GM21737 (cell line): Measurements from ENCODE around the gene TCEA2.
"Not testable (repeated sequence)": the region's sequence is repeated elsewhere in the genome, so short reads cannot be mapped to it uniquely, and the experiment has no call there.

Experiments
- ATAC-seq: cut with Tn5 transposase; IDR thresholded peaks from one replicate; pipeline ENCODE4 v1.9.1; 2021; ENCODE audit warnings: mild to moderate bottlenecking, moderate library complexity; ENCODE audit not compliant: unreplicated experiment

TCEA2 gene

DNA sequence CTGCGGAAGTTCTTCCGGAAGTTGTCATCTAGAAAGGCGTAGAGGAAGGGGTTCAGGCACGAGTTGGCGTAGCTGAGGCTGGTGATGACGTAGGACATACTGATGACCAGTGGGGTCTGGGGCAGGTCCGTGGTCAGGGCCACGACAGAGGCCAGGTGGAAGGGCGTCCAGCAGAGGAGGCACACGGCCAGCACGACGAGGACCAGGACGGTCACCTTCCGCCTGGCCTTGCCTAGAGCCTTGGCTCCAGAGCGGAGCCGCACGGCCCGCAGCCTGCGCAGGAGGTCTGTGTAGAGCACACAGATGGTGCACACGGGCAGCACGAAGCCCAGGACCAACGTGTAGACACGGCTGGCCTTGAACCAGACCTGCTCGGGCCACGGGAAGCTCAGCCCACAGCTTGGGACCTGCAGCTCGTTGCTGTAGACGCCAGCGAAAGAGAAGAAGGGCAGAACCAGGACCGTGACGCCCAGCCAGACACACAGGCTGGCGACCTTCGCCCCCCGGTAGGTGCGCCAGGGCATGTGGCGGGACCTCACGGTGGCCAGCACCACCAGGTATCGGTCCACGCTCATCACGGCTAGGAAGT is 42.9 kb downstream of the TCEA2 start:
- ATAC-seq: no peak

DNA sequence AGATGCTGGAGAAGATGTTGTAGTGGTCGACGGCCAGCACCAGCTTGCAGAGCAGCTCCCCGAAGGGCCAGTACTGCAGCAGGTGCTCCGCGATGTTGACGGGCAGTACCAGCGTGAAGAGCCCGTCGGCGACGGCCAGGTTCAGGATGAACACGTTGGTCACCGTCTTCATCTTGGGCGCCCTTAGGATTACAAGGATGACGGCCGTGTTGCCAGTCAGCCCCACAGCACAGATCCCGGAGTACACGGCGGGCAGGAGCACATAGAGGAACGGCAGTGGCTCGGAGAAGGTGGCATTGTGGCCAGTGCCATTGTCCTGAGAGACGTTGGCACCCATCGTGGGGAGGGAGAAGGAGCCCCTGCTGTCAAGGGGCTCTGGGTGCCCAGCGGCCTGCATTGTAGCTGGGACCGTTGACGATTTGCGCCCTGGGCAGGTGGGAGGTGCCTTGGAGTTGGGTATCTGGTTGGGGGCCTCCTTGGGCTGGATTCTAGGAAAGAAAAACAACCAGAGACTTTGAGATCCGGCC is 43.5 kb downstream of the TCEA2 start:
- ATAC-seq: no peak

DNA sequence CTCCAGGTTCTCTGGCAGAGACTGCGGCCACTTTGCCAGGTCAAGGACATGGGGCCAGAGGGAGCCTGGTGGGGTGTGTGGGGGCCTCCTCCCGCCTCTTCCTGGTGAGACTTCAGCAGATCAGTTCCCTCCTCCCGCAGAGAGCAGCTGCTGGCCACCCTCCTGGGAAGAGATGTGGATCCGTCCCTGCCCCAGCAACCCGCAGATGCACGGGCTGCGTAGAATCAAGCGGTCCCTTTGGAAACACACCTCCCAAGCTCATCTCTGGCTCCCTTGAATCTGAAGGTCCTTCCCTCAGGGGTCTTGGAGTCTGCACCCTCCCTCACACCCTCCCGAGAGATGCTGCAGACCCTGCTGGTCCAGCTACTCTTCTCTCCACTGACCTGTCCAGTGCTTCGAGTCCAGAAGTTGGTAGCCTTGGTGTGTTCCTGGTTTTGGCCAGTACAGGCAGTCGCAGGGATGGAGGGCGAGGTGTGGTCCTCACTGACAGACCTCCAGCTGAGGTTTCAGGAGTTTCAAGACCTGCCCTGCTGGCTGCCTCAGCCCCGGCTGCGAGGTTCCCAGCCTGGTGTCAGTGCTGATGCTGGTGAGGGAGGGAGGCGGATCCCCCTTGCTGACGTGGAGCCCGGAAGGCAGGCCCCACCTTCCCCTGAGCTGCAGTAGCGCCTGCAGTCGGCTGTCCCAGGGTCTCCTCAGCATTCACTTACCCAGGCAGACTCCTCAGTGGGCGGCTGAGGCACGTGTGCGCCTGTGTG is 44.2 kb downstream of the TCEA2 start, which contains the start of gene NPBWR2:
TSS of gene NPBWR2 (minus strand) at position 585 of the 755 bp plus-strand sequence. CDS start 734 bp downstream, outside the sequence.
- ATAC-seq: no peak

DNA sequence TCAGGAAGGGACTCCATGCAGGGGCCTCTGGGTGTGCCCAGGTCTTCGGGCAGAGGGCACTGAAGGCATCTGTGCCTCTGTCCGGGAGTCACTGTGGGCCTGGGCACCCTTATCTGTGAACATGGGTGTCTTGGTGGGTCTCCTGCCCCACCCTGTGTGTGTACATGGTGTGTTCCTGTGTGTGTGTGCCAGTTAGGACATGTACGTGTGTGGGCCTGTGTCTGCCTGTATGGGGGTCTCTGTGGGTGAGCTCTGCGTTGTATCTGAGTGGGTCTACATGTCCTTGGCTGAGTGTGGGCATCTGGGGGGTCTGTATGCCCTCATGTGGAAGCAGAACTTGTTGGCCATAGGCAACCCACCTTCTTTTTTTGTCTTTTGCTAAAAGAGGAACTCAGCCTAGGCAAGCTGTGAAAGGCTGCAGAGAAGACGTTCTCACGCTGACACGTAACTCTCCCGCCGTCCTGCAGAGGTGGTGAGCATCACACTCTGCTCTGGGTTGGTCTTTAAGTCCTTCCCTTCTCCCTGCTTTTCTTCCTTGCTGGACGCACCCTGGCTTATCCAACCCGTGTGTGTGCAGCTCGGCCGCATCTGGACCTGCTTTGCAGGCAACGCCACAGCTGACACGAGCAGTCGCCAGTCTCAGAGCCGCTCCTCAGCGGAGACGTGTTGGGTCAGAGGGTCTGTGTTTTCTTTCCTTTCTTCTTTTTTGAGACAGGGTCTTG is 44.9 kb downstream of the TCEA2 start:
- ATAC-seq: no peak

DNA sequence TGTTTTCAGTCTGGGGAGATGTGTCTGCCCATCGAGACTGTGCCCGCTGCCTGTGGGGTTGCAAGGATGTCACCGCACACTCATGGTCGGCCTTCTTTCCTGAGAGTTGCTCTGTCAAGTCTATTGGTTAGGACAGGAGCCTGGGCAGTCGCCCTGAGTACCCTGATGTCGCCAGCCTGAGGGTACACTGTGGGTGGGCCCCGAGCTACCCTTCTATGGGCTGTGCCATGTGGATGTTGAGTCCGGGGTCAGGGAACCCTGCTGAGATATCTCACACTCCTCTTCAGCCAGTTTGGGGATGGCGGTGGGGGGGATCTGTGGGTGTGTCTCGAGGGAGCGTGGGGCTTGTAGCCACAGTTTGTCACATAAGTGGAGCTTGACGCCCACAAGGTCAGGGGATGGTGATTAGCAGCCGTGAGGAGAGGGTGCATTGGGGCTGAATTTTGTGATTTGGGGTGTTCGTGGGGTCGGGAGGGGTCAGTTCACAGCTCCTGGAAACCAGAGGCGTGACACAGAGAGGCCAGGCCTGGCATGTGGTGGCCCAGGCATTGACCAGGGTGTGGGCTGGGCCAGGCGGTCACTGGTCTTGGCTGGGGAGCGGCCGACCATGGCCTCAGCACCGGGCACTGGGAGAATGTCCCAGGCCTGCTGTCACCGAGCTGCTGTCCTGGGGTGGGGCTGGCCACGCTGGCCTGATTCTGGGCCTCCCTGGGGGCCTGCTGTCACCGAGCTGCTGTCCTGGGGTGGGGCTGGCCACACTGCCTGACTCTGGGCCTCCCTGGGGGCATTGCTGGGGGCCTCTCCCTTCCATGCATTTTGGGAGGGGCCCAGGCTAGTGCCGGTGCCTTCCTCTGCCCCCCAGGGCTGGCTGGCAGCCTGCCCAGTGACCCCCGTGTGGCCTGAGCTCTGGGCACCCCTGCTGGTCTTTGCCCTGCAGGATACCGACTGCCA is 46.0 kb downstream of the TCEA2 start:
- no peak for ATAC-seq

DNA sequence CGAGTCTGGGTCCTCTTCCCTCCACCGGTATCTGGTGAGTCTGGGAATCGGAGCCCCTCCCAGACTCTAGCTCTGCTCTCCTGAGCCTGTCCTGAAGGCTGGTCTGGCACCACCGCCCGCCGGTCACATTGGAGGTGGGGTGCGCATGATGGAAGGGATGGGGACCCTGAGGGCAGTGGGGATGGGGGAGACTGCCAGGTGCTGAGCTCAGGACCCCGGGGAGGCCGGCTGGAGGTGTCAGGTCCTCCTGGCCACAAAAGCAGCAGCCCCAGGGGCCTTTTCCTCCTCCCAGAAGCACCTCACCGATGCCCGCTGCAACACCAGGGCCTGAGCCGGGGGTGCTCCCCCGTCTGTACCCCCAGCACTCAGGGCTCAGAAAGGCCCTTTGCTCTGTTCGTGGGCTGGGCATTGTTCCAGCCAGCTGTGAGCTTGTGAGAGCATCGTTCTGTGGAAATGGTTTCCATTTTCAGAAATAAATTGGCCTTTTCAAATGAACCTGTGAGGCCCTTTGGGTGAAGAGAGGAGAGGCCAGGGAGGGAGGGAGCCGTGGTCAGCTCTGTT is 46.9 kb downstream of the TCEA2 start:
- no peak for ATAC-seq

DNA sequence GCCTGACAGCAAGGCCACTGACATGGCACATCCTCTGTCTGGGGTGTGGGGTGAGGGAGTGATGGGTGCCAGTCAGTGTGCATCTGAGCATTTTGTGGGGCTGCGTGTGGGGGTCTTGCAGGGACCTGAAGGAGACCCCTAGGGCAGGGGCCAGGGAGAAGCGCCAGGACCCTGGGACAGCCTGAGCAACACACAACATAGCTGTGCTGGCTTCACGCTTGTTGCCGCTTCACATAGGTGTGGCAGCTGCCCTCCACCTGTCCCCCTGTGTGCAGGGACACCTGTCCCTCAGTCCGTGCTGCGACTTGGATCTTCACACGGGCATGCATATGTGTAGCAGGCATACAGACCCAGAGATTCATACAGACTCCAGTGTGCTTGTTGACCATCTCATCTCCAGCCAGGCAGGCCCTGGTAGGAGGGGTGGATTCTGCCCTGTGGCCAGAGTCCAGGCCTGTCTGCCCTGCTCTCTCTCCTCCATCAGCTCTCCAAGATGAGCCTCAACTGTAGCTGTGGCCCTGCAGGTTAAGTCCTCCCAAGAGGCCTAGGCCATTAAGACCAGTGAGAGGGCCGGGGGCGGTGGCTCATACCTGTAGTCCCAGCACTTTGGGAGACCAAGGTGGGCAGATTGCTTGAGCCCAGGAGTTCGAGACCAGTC is 47.5 kb downstream of the TCEA2 start:
- ATAC-seq: no peak

DNA sequence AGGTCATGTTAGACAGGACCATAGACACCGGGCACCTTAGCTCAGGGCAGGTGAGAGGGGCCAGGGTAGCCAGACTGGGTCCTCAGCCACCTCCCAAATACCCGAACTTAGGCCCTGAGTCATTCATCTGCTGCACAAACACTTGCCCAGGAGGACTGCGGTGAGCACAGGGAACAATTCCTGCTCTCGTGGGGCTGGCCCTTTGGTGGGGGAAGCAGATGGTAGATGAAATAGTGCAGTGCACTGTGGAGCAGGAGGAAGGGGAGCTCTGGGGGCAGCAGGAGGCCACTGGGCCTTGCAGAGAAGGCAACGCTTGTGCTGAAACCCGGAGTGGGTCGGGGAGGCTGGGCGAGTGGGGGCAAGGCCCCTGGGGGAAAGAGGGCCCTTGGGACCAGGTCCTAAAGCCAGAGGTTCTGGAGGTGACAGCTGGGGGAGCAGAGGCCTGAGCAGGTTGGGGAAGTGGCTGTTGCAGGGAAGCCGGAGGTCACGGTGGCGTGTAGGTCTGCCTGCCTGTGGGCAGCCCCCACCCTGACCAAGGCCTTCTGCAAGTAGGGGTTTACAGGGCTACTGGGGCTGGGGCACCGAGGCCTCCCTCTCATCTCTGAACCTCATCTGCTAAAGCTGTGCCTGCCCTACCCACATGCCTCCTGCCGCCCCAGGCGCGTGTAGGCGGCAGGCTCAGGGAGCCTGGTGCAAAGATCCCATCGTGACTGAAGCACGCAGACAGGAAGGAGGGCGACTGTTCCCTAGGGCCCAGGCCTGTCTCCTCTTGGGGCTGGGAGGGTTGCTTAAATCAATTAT is 49.0 kb downstream of the TCEA2 start:
- ATAC-seq: no peak

DNA sequence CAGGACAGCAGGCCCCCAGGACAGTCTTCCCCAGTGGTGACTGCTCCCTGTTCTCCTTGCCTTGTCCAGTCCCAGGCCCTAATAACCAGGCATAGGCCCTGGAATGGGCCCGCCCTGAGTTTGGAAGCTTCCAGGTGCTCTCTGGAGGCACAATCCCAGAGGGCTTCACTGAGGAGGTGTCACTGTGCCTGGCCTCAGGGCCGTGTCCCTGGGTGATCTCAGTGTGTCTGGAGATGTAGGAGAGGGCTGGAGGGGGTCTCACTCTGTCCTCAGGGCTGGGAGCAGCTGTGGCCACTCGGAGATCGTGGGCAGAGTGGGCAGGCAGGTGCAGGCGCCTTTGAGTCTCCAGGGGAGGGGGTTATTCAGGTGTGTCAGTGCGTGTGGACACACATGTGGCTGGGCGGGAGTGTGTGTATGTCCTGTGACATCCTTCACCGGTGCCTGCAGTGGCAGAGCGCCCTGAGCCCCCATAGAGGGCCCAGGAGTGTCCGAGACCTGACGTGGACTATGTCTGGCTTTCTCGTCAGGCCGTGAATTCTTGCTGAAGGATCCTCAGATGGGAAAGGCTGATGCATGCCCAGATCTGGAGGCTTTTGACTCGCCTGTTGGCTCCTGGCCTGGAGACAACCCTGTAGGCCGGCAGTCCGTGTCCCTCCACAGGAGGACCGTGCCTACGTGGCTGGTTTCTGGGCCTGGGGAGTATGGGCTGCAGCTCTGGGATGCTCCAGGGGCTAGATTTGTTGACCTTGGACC is 49.9 kb downstream of the TCEA2 start:
- no peak for ATAC-seq

DNA sequence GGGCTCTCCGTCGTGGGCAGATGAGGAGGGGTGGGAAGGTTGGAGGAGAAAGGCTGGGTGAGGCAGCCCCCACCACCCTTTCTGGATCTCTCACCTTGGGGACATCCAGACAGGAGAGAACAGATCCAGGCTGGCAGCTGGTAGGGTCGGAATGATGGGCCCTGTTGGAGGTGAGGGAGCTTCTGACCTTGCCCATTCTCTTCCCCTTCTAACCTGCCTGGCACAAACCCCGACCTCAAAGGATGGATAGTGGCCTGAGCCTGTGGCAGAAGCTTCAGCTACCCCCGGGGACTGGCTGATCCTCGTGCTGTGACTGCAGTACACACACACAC is 50.4 kb downstream of the TCEA2 start:
- no peak for ATAC-seq

DNA sequence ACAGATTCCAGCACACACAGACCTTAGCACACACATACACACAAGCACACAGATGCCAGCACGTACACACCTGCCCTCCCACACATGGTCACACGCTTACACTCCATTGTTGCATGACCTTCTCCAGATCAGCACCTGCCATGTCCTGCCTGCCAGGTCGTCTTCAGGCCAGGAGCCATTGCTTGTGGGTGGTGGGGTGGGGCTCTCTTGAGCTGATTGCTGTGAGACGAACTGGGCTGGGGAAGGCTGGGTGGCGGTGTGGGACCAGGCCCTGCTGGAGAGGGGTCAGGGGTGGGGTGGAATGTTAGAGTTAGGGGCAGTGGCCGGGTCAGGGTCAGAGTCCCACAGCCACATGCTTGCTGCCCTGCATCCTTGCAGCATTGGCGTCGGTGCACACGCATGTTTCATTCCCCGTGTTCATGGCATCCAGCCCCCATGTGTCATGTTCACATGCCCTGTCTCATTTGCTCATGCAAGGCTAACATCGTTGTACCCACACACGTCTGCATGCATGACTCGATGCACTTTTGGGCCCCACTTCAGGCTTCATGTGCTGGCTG is 50.9 kb downstream of the TCEA2 start:
- ATAC-seq: no peak

DNA sequence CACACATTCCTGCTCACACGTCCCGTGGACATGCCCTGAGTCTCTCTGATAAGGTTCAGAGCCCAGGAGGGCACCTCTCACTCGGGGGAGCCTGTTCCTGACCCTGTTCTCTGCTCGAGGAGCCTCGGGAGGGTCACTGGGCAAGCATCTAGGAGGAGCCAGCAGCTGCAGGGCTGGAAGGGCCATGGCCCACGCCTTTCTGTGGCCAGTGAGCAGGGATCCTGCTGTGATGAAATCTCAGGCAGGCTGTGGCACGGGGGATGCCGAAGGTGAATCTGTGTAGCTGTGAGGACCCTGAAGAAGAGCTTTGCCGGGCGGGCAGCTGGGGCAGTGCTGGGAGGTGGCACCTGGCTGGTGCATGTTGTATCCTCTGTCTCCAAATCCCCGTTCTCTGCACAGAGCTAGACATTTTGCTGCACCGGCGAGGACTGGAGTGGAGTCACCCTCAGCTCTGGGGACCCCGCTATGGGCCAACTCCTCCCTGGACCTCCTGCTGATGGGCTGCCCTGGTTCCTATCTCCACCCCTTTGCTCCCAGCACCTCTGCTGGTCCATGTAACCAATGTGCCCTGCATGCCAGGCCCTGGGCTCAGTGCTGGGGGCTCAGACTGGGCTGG is 51.5 kb downstream of the TCEA2 start:
- ATAC-seq: no peak

DNA sequence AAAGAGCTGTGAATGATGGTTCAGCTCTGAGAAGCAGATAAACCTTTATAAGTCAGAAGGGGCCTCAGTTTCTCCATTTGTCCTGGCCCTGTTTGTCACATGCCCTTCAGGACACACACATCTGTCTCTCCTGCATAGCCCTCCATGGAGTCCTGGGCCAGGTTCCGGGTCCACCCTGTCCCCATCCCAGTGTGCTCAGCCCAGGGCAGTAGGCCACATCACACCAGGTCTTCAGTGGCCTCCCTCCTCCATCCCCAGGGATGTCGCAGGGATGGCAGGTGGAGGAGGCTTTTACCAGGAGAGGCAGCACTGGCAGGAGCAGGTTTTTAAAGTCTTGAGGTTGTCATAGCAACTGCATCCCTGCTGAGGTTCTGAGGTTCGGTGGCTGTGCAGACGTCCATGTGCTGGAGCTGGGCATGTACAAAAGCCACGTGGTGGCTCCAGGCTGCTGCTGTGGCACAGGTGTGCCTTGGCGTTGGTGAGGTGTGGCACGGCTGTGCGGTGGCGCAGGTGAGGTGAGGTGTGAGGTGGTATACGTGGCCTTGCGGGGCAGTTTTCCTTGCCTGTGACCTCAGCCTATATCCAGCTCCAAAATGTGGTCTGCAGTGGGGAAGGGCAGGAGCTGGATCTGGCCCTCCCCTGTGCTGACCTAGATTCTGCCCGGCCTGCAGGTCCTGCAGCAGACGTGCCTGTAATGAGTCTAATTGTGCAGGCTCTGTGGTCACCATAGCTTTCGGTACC is 52.3 kb downstream of the TCEA2 start:
- no peak for ATAC-seq

DNA sequence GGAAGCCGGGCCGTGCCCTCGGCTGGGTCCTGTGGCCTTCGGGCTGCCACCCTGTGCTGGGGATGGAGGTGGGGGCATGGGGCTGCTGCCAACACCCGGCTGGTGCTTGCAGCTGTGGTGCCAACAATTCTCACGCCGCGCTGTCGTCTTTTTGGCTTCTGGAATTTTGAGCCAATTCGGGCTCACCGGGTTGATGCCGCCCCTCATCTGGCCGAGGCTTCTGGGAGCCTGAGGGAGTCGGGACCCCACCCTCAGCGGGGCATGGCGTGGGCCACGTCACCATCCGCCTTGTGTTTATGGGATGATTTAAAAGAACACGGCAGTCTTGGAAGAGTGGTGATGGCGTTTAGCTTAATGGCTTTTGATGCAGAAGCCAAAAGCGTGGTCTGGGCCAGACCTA is 53.0 kb downstream of the TCEA2 start:
- no peak for ATAC-seq

DNA sequence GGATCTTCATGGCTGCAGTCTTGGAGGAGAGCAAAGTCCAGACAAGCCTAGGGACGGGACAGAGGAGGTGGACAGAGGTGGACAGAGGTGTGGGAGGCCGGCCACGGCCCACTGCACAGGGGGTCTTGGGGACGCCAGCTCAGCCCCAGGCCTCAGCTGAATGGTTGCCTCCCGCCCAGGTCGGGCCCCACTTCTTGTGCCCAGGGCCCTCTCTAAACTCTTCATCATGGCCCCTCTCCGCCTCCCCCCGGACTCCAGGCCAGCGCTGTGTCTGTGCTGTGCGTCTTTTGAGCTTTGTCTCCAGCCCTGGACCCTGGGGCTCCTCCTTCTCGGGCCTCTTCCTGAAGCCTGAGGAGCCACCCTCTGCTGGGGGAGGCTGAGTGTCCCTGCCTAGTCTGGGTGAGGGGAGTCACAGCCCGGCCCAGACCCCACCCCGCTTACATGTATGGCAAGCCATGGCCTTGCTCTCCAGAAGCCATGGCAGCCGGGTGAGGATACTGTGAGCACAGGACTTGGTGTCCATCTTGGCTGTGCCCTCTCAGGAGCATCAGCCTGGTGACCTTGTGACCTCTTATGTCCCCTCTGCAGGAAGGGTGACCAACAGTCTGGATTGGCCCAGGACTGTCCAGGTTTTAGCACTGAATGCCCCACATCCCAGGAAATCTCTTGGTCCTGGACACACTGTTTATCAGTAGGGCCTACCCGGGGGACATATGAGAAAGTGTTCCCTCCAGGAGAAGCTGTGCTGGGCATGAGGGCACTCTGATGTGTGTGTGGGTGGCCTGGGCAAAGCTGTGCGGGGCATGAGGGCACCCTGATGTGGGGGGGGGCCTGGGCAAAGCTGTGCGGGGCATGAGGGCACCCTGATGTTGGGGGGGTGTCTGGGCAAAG is 53.8 kb downstream of the TCEA2 start:
- no peak for ATAC-seq

DNA sequence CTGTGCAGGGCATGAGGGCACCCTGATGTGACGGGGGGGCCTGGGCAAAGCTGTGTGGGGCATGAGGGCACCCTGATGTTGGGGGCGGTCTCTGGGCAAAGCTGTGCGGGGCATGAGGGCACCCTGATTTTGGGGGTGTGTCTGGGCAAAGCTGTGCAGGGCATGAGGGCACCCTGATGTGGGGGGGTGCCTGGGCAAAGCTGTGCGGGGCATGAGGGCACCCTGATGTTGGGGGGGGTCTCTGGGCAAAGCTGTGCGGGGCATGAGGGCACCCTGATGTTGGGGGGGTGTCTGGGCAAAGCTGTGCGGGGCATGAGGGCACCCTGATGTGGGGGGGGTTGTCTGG is 54.4 kb downstream of the TCEA2 start:
- ATAC-seq: not testable (repeated sequence)
